A172 (cell line): ENCODE results near the gene PTGES3. TPM values are rescaled to one million over a fixed set of nuclear protein-coding genes. Genes with fewer than 3 reads are reported as not detected.
"Not testable (repeated sequence)": the region's sequence is repeated elsewhere in the genome, so short reads cannot be mapped to it uniquely, and the experiment has no call there.

Experiments
- DNase-seq: peaks from one replicate; pipeline ENCODE4 v3.0.0-alpha.2; 2015; ENCODE audit warnings: low spot score
- total RNA-seq: library from RNA; depleted of rRNA; stranded (reverse); fragments of >200 nt; shearing (Covaris generic); gene quantifications from 2 replicates; pipeline ENCODE4 v1.2.3, GENCODE V29; 2014

The PTGES3 gene
- total RNA-seq, 1 experiment from 2014 or later = 222 TPM

DNA sequence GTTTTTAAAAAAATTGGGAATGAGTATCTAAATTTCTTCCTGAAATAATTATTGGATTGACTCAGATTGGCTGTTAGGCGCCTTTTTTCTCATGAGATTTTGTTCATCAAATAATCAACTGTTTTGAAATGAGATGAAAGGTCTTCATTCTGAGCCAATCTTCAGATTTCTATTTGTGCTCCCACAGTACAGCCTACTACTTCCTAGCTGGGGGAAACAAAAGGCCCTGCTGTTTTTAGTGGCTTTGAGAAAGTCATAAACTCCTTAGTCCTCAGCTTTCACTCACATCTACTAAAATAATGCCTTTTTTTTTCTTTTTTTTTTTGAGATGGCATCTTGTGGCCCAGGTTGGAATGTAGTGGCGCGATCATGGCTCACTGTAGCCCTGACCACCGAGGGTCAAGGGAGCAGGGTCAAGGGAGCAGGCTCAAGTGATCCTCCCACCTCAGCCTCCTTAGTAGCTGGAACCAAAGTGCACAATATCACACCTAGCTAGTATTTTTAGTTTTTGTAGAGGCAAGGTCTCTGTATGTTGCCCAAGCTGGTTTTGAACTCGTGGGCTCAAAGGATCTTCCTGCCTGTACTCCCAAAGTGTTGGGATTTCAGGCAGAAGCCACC lies 21.8 kb upstream of the PTGES3 start:
- DNase-seq = no peak

- not testable (repeated sequence) for DNase-seq
These were observed 16.4 kb upstream of the PTGES3 start for GRCh38 chr12:56704522-56704921.

- no peak for DNase-seq
These were observed 11.1 kb upstream of the PTGES3 start for GRCh38 chr12:56699020-56699661.

DNA sequence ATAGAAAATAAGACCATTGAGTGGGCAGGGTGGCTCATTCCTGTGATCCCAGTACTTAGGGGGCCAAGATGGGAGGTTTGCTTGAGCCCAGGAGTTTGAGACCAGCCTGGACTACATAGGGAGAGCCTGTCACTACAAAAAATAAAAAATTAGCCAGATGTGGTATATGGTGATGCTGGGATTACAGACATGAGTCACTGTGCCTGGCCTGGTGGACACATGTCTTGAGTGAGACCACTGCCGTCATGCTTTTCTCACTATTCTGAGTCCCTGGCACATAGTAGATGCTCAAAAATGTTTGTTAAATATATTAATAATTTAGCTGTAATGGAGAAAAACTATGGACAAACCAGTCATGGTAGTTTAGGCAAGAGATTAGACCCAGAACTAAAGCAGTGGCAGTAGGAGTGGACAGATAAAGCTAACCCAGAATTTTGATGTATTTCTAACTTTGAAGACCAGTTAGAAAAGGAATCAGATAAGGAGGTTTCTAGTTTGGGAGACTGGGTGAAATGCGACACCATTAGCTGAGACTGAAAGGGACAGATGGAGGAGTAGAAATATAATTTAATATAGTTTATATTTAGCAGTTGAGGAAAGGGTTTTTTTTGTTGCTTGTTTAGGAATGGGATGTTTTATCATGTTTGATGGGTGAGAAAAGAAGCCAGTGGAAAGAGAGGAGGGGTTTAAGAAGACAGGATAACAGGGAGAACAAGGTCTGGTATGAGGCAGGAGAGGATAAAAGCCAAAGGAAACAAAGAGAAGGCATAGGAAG lies 7.4 kb upstream of the PTGES3 start:
- DNase-seq = no peak

DNA sequence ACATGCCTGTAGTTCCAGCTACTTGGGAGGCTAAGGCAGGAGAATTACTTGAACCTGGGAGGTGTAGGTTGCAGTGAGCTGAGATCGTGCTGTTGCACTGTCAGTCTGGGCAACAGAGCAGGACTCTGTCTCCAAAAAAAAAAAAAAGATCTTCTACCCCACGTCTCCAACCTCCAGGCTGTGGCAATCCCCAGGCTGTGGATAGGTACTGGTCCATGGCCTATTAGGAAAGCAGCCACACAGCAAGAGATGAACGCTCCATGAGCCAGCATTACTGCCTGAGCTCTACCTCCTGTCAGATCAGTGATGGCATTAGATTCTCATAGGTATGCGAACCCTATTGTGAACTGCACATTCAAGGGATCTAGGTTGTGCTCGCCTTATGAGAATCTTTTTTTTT lies 6.1 kb upstream of the PTGES3 start:
- DNase-seq = no peak

DNA sequence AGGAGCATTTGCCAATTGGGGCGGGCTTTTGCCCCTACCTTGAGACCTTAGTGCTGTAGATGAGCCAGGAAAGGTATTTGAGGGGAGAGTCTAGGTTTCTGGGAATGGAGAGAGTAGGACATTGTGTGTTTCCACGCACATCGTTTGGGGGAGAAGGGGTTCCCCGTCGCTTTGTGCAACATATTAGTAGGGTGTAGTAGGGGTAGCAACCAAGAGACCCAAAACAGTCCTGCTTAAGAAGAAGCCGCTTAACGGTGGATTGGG lies 694 bp upstream of the PTGES3 start:
- no peak for DNase-seq

GRCh38 chr12:56687223-56688128 lies 608 bp downstream of the PTGES3 start:
- DNase-seq = peak; percentile 35

GRCh38 chr12:56684745-56685359 lies 3.2 kb downstream of the PTGES3 start:
- no peak for DNase-seq

- DNase-seq = no peak
These were observed 5.8 kb downstream of the PTGES3 start for GRCh38 chr12:56682323-56682722.

DNA sequence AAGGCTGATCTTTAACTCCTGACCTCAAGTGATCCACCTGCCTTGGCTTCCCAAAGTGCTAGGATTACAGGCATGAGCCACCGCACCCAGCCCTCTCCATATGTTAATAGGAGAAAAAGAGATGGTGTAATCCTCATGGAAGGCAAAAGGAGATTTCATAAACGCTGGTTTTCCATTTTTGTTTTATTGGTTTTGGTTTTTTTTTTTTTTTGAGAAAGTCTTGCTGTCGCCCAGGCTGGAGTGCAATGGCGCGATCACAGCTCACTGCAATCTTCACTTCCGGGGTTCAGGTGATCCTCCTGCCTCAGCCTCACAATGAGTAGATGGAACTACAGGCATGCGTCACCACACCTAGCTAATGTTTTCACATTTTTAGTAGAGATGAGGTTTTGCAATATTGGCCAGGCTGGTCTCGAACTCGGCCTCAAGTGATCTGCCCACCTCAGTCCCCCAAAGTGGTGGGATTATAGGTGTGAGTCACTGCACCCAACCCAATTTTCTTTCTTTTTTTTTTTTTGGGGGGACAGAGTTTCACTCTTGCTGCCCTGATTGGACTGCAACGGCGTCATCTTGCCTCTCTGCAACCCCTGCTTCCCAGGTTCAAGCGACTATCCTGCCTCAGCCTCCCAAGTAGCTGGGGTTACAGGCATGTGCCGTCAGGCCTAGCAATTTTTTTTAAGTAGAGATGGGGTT lies 8.1 kb downstream of the PTGES3 start:
- DNase-seq = no peak

DNA sequence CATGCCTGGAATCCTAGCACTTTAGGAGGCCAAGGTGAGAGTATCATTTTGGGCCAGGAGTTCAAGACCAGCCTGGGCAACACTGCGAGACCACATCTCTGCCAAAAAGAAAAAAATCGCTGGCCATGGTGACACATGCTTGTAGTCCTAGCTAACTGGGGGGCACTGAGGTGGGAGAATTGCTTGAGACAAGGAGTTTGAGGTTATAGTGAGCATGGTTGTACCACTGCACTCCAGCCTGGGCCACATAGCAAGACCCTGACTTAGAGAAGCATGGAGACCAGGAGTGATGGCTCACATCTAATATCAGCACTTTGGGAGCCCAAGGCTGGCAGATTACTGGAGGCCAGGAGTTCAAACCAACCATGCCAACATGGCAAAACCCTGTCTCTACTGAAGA lies 9.2 kb downstream of the PTGES3 start:
- DNase-seq = no peak

GRCh38 chr12:56677680-56678079 lies 10.4 kb downstream of the PTGES3 start:
- no peak for DNase-seq

- no peak for DNase-seq
These were observed 11.1 kb downstream of the PTGES3 start for GRCh38 chr12:56676851-56677580.

DNA sequence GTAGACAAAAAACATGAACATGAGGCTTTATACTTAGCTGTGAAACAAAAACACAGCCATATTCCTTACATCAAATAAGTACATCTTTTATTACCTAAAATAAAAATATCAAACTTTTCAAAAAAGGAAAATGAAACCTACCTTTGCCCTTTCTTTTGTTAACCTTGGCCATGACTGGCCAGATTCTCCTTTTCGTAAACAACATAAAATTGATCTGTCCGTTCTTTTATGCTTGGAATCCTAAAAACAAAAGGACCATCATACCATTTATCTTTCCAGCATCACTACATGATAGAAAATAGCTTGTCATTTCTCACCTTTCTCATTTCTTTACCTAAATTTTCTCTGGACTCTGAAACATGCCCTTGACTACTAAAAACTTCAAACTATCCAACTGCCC lies 16.5 kb downstream of the PTGES3 start:
- DNase-seq = no peak

- no peak for DNase-seq
These were observed 17.2 kb downstream of the PTGES3 start for GRCh38 chr12:56670836-56671235.

- DNase-seq = no peak
These were observed 20.0 kb downstream of the PTGES3 start for GRCh38 chr12:56668197-56668457.

DNA sequence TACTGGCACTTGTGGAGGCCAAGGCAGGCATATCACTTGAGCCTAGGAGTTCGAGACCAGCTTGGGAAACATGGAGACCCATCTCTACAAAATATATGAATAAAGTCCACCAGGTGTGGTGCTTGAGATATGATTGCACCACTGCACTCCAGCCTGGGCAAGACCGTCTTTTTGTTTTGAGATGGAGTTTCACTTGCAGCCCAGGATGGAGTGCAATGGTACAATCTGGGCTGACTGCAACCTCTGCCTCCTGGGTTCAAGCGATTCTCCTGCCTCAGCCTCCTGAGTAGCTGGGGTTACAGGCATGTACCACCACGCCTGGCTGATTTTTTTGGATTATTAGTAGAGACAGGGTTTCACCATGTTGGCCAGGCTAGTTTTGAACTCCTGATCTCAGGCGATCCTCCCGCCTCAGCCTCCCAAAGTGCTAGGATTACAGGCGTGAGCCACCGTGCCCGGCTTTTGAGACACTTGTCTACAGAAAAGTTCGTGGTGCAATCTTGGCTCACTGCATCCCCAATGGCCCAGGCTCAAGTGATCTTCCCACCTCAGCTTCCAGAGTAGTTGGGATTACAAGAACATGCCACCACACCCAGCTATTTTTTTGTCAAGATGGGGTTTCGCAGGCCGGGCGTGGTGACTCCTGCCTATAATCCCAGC lies 26.0 kb downstream of the PTGES3 start:
- no peak for DNase-seq

DNA sequence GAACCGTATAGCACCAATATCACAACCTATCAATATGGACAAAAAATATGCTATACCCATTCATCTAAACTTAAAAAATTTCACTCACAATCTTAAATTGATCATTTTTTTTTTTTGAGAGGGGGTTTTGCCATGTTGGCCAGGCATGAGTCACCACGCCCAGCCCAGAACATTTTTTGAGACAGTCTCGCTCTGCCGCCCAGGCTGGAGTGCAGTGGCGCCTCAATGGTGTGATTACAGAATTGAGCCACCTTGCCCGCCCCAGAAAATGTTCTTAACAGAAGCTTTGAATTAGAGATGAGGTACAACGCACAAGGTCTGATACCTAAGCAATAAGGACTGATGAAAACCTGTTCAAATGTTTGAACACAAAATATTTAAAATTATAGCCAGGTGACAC lies 26.5 kb downstream of the PTGES3 start:
- no peak for DNase-seq

DNA sequence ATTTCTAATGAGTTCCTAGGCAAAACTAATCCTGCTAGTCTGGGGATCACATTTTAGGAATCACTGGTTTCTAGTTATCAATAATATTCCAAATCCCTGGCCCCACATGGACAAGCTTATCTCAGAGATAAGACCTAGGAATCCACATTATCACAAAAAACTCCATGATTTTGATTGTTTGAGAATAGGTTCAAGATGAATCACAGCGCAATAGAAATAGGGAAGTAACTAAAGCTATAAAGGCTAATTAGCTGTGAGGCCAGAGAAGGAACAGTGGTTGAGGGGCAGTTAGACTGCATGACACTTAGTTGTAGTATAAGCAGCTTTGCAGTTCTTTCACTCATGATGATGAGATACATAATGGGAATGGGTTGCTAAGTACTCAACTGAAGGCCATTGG lies 29.2 kb downstream of the PTGES3 start:
- no peak for DNase-seq
